GM12878 (cell line): ENCODE results near the gene KRT32. TPM values are rescaled to one million over a fixed set of nuclear protein-coding genes. Genes with fewer than 3 reads are reported as not detected.

ENCODE experiments used
- ATAC-seq: fragments of 200-7000 bp; cut with Tn5 transposase; 3 replicates; pipeline ENCODE4 v1.9.1; 2020; ENCODE audit warnings: mild to moderate bottlenecking, moderate library complexity
- BruUV-seq: library from RNA; stranded (reverse); fragments of 400-500 nt; replicated peaks from 2 replicates; lab custom pipeline; 2021; lab: Mats Ljungman, UMichigan
- CTCF ChIA-PET: fragments of 300-600 bp; sonication (Branson Sonifier 250); formaldehyde crosslinking; extraction: SDS; loops from one replicate; lab custom pipeline; 2021; ENCODE audit warnings: inconsistent platforms; lab: Yijun Ruan, JAX
- POLR2A ChIA-PET: fragments of 350-600 bp; formaldehyde crosslinking; extraction: SDS; loops from one replicate; lab custom pipeline; 2021; ENCODE audit warnings: inconsistent platforms; lab: Charles Lee
- RAD21 ChIA-PET: fragments of 300-600 bp; sonication (Branson Sonifier 250); formaldehyde crosslinking; loops from one replicate; lab custom pipeline; 2023; ENCODE audit warnings: antibody characterized with exemption; ENCODE audit not compliant: unreplicated experiment; lab: Charles Lee
- SMC1A ChIA-PET: fragments of 300-600 bp; sonication (Branson Sonifier 250); formaldehyde crosslinking; loops from one replicate; lab custom pipeline; 2023; ENCODE audit not compliant: unreplicated experiment, uncharacterized antibody; lab: Charles Lee
- DNase-seq: peaks from one replicate; pipeline ENCODE4 v3.0.0-alpha.2; 2011; ENCODE audit warnings: low read depth, low spot score
- FAIRE-seq: peaks from 3 replicates; lab custom pipeline; 2011; peaks lifted over from hg19 to GRCh38; lab: Jason Lieb, UNC
- H2AFZ ChIP-seq: 2 replicates; pipeline ENCODE4 v1.6.0; 2011; ENCODE audit warnings: low read depth, low read length, control low read depth; ENCODE audit not compliant: control insufficient read depth
- H3K27ac ChIP-seq: 2 replicates; pipeline ENCODE4 v1.5.1; 2011; ENCODE audit warnings: control low read depth; ENCODE audit not compliant: control insufficient read depth, insufficient read depth
- H3K27me3 ChIP-seq, 2 experiments: replicated peaks in 1 of 2; 2 replicates each; pipeline versions ENCODE4 v1.6.0 to v1.6.1; 2011; ENCODE audit warnings: low read length in 1 of 2; ENCODE audit not compliant: control insufficient read depth in 2 of 2, insufficient read depth in 2 of 2
- H3K36me3 ChIP-seq, 2 experiments: 2 replicates each; pipeline ENCODE4 v1.5.1; 2011; ENCODE audit warnings: low read length in 1 of 2; ENCODE audit not compliant: control insufficient read depth in 2 of 2, insufficient read depth in 2 of 2
- H3K4me1 ChIP-seq: 2 replicates; pipeline ENCODE4 v1.6.1; 2011; ENCODE audit warnings: mild to moderate bottlenecking, low read length, moderate library complexity, mixed read lengths; ENCODE audit not compliant: control insufficient read depth, insufficient read depth
- H3K4me2 ChIP-seq: 2 replicates; pipeline ENCODE4 v1.6.0; 2011; ENCODE audit warnings: control low read depth; ENCODE audit not compliant: control insufficient read depth, insufficient read depth
- H3K4me3 ChIP-seq: fragments of 200-600 bp; sonication (generic); 2 replicates; pipeline ENCODE4 v1.5.1; 2016
- H3K79me2 ChIP-seq: 2 replicates; pipeline ENCODE4 v1.6.0; 2011; ENCODE audit warnings: low read length; ENCODE audit not compliant: control insufficient read depth, insufficient read depth
- H3K9ac ChIP-seq: 2 replicates; pipeline ENCODE4 v1.8.0; 2011; ENCODE audit warnings: low read length, control low read depth, mixed read lengths; ENCODE audit not compliant: control insufficient read depth, insufficient read depth
- H3K9me3 ChIP-seq: replicated peaks from 3 replicates; pipeline ENCODE4 v1.5.1; 2011; ENCODE audit warnings: mild to moderate bottlenecking, low read length; ENCODE audit not compliant: control insufficient read depth, insufficient read depth
- H4K20me1 ChIP-seq: 2 replicates; pipeline ENCODE4 v1.6.0; 2011; ENCODE audit not compliant: control insufficient read depth, insufficient read depth
- ATF3 ChIP-seq: IDR thresholded peaks from 2 replicates; pipeline ENCODE4 v1.6.1; 2011; ENCODE audit warnings: low read depth, mild to moderate bottlenecking, low read length, moderate library complexity, borderline replicate concordance; ENCODE audit errors: extremely low read depth
- BHLHE40 ChIP-seq, 2 experiments: fragments of 450-650 bp in 1 of 2; IDR thresholded peaks; 2 replicates each; pipeline ENCODE4 v1.6.1; 2011 to 2017; ENCODE audit warnings: low read depth in 2 of 2, borderline replicate concordance in 1 of 2, improper control_type of control experiment in 1 of 2, low read length in 1 of 2, mild to moderate bottlenecking in 1 of 2
- CBX5 ChIP-seq: sonication (generic); IDR thresholded peaks from 2 replicates; pipeline ENCODE4 v1.6.1; 2016; ENCODE audit warnings: low read depth, moderate library complexity, mild to moderate bottlenecking, inconsistent platforms
- E2F4 ChIP-seq: IDR thresholded peaks from 2 replicates; pipeline ENCODE4 v1.6.1; 2012; ENCODE audit warnings: low read depth, low read length, improper control_type of control experiment
- MAX ChIP-seq: IDR thresholded peaks from 2 replicates; pipeline ENCODE4 v1.6.1; 2012; ENCODE audit warnings: low read depth, low read length, improper control_type of control experiment
- MEF2B ChIP-seq: fragments of 450-650 bp; IDR thresholded peaks from 2 replicates; pipeline ENCODE4 v1.6.1; 2018; ENCODE audit warnings: mild to moderate bottlenecking, moderate library complexity; ENCODE audit not compliant: partially characterized antibody, poor library complexity, severe bottlenecking
- PML ChIP-seq: IDR thresholded peaks from 2 replicates; pipeline ENCODE4 v1.6.1; 2012; ENCODE audit warnings: low read length, inconsistent platforms
- WGBS: methylation state at CpG from one replicate; pipeline ENCODE4 v1.1.6; 2016; ENCODE audit warnings: low lambda C conversion rate; ENCODE audit not compliant: insufficient replicate concordance, insufficient coverage; ENCODE audit errors: missing lambda C conversion rate; 5-methylcytosine and 5-hydroxymethylcytosine counted together
- in situ Hi-C: fragments of 300-500 bp; cut with MboI; formaldehyde crosslinking; loops from 9 replicates; pipeline ENCODE4 v1.14.3; 2018; ENCODE audit warnings: mixed read lengths
- intact Hi-C: fragments of 100-400 bp; cut with micrococcal nuclease; formaldehyde crosslinking; loops from one replicate; pipeline ENCODE4 v1.14.2; 2022; ENCODE audit not compliant: unreplicated experiment
- polyA plus RNA-seq, 11 experiments: library from polyadenylated mRNA; depleted of rRNA in 4 of 11; unstranded in 6 of 11; stranded (reverse) in 5 of 11; fragments of >200 nt; fragmentation: Nextera tagmentation in 4 of 11; fragmentation: Illumina TruSeq in 1 of 11; extraction: Ambion mirVana in 4 of 11; extraction: Trizol in 1 of 11; gene quantifications; 1 replicate in 1 of 11; 2 replicates in 10 of 11; pipeline versions ENCODE4 v1.2.1 to v1.2.3, GENCODE V29; 2011 to 2016; ENCODE audit warnings: inconsistent platforms in 2 of 11, missing spikeins in 2 of 11, low read depth in 1 of 11
- total RNA-seq, 4 experiments: library from RNA; depleted of rRNA in 3 of 4; stranded (reverse); fragments of >200 nt in 3 of 4; fragmentation: Illumina TruSeq in 1 of 4; extraction: Trizol in 1 of 4; gene quantifications; 2 replicates each; pipeline versions ENCODE4 v1.2.1 to v1.2.3, GENCODE V29; 2013 to 2021

Gene KRT32
- total and polyA plus RNA-seq, 10 of the 15 experiments (the other 5 are each of a cell fraction or from before 2014, with no cell fraction given), result not detected

GRCh38 chr17:41500131-41500911 is 33.1 kb upstream of the KRT32 start:
- H2AFZ ChIP-seq, result no peak overlapping the region
- ATAC-seq (no peak), DNase-seq (no peak), FAIRE-seq (no peak)
- no peak overlapping the region for H3K4me2 ChIP-seq
- H3K9ac ChIP-seq, result no peak overlapping the region
- POLR2A ChIA-PET, result no interaction called here
- RAD21 ChIA-PET, result no interaction called here
- no peaks in the 10 kb centered on the region for H4K20me1 ChIP-seq
- H3K4me1 ChIP-seq, result no peaks in the 10 kb centered on the region
- in situ Hi-C loops (no loop called here), intact Hi-C loops (no loop called here)
- CTCF ChIA-PET, result no interaction called here
- H3K36me3 ChIP-seq, result no peaks in the 10 kb centered on the region
- BruUV-seq, result no TSS peak
- H3K27me3 ChIP-seq, result peaks cover 0 to 4% of the 10 kb centered on the region in 2 experiments; a peak in 2 of 4 replicates
- H3K27ac ChIP-seq, result no peak overlapping the region
- TF ChIP-seq CBX5, result no peak
- H3K4me3 ChIP-seq, result no peak overlapping the region
- H3K9me3 ChIP-seq, result no peaks in the 10 kb centered on the region
- SMC1A ChIA-PET, result no interaction called here
- WGBS, result 38% methylated on average over 15 of the region's 15 CpGs
- H3K79me2 ChIP-seq, result no peaks in the 10 kb centered on the region

- H2AFZ ChIP-seq, result no peak overlapping the region
Observed at GRCh38 chr17:41499714-41500113, 32.5 kb upstream of the KRT32 start.

More at GRCh38 chr17:41499714-41500113, 32.5 kb upstream of the KRT32 start:
- no peak for ATAC-seq
- no peaks in the 10 kb centered on the region for H3K4me1 ChIP-seq
- H3K9ac ChIP-seq, result no peak overlapping the region
- BruUV-seq, result no TSS peak
- H3K9me3 ChIP-seq, result no peaks in the 10 kb centered on the region
- FAIRE-seq, result no peak
- ChIA-PET RAD21 (no interaction called here), CTCF (no interaction called here), POLR2A (no interaction called here), SMC1A (no interaction called here)
- H3K4me3 ChIP-seq, result no peak overlapping the region
- TF ChIP-seq MAX, result no peak
- TF ChIP-seq E2F4, result no peak
- TF ChIP-seq ATF3, result no peak
- TF ChIP-seq BHLHE40 (IDR thresholded peaks at IDR 0.05; ENCODE audit: borderline replicate concordance in 1 of 2, low read depth in 2 of 2, low read length in 1 of 2), result no peak
- no peak for TF ChIP-seq MEF2B
- TF ChIP-seq PML, result no peak
- H3K4me2 ChIP-seq, result no peak overlapping the region
- 1% methylated on average over 5 of the region's 5 CpGs for WGBS
- H3K36me3 ChIP-seq, result no peaks in the 10 kb centered on the region
- peaks cover 0 to 4% of the 10 kb centered on the region in 2 experiments; a peak in 2 of 4 replicates for H3K27me3 ChIP-seq
- H4K20me1 ChIP-seq, result no peaks in the 10 kb centered on the region
- no peak overlapping the region for H3K27ac ChIP-seq
- DNase-seq, result no peak
- in situ Hi-C loops (no loop called here), intact Hi-C loops (loop anchor here (5.0 kb wide), 1 partner anchor 587 kb away; no protein-coding TSS in a partner anchor)
- no peaks in the 10 kb centered on the region for H3K79me2 ChIP-seq
